ENCODE measurements around the gene TMEM217.

DNA sequence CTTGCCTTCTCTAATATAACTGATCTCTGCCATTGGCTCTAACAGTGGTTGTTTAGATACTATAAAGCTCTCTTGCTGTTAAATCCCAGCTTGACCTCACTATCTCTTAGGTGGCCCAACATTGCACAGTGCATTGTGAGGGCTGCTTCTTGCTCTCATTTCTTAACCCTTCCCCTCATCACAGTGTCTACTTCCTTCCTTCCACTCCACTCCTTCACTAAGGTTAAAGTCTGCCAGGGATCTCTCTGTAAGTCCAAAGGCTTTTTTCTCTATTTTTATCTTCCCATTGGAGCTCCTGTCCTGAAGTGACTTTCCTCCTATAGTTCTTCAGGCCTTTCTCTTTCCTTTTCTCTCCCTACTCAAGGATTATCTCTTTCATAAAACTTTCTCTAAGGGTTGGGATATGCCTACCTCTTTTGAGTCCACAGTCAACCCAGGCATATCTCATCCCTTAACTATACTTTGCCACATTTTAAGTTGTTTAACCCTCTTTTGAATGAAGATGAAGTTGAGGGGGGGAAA, 4.4 kb downstream of the TMEM217 start:
- TF ChIP-seq POLR2A (IDR thresholded peaks at IDR 0.05) (no peak), CTCF (IDR thresholded peaks at IDR 0.05) (no peak)

Data from esophagus squamous epithelium (tissue), 4 donors.